ENCODE results near the gene ARHGAP11B.
"Not testable (repeated sequence)": the region's sequence is repeated elsewhere in the genome, so short reads cannot be mapped to it uniquely, and the experiment has no call there.

ARHGAP11B gene

GRCh38 chr15:30661154-30661553 is 35.2 kb downstream of the ARHGAP11B start:
- not testable (repeated sequence) for H3K4me1 Mint-ChIP-seq; H3K9me3 ChIP-seq (ENCODE audit: control insufficient read depth, low read depth, low read length); H2BK20ac ChIP-seq (ENCODE audit: low read depth, low read length, poor library complexity, severe bottlenecking); H3K56ac ChIP-seq (ENCODE audit: insufficient read length, low read depth, low read length); H2AFZ ChIP-seq (ENCODE audit: low read length); H2BK15ac ChIP-seq (ENCODE audit: low read depth, low read length); H3K27ac ChIP-seq (ENCODE audit: insufficient read length, low read depth, low read length); H3K27me3 Mint-ChIP-seq (ENCODE audit: low read depth); H2AK5ac ChIP-seq (ENCODE audit: insufficient read length, low read length); H3K14ac ChIP-seq (ENCODE audit: insufficient read depth, low read length); H4K5ac ChIP-seq (ENCODE audit: insufficient read length, low read depth, low read length); H3K23ac ChIP-seq (ENCODE audit: insufficient read length, low read depth, low read length); H3K4ac ChIP-seq (ENCODE audit: low read depth, low read length); H3K9me3 Mint-ChIP-seq; H3K79me2 ChIP-seq (ENCODE audit: insufficient read depth, low read length); H2BK12ac ChIP-seq (ENCODE audit: insufficient read length, low read depth, low read length); H4K20me1 ChIP-seq (ENCODE audit: control insufficient read depth, insufficient read depth, insufficient read length); H3K27me3 ChIP-seq (ENCODE audit: insufficient read depth, low read length); DNase-seq; H3K4me3 Mint-ChIP-seq; H3K4me2 ChIP-seq (ENCODE audit: insufficient read depth, insufficient read length, low read length); H2BK120ac ChIP-seq (ENCODE audit: low read depth, low read length, poor library complexity, severe bottlenecking); H4K8ac ChIP-seq (replicated peaks; ENCODE audit: insufficient read length, low read depth, low read length); H3K18ac ChIP-seq (ENCODE audit: insufficient read length, low read depth, low read length); H3K9ac ChIP-seq (ENCODE audit: extremely low read depth, insufficient read length, low read length); H3T11ph ChIP-seq (ENCODE audit: low read length); H2BK5ac ChIP-seq (ENCODE audit: insufficient read length, low read length); H3K4me1 ChIP-seq (ENCODE audit: insufficient read depth, low read length); H3K23me2 ChIP-seq (ENCODE audit: insufficient read length, low read depth, low read length, poor library complexity, severe bottlenecking); H3K79me1 ChIP-seq (ENCODE audit: insufficient read depth, low read depth, low read length, poor library complexity, severe bottlenecking); H4K91ac ChIP-seq (ENCODE audit: insufficient read length, low read depth, low read length)
- TF ChIP-seq CTCF (conservative IDR thresholded peaks at IDR 0.05) = peak; percentile 65
- H3K36me3 Mint-ChIP-seq (ENCODE audit: insufficient read depth in 1 of 3, low read depth in 3 of 3) = peaks cover 5 to 19% (median 17%) of the 10 kb centered on the region in 3 experiments; a peak in 6 of 7 replicates
- no CpG with 5 or more reads among the region's 1 CpG for WGBS (ENCODE audit: extremely low coverage, insufficient read length, low lambda C conversion rate)
- H3K27ac Mint-ChIP-seq = peak overlapping the region in 1 of 3 experiments; percentile 44; a peak in 1 of 7 replicates

- not testable (repeated sequence) for H4K5ac ChIP-seq (ENCODE audit: insufficient read length, low read depth, low read length); H3K9me3 ChIP-seq (ENCODE audit: control insufficient read depth, low read depth, low read length); H3K18ac ChIP-seq (ENCODE audit: insufficient read length, low read depth, low read length); H3K56ac ChIP-seq (ENCODE audit: insufficient read length, low read depth, low read length); H3K27ac ChIP-seq (ENCODE audit: insufficient read length, low read depth, low read length); H3K4me1 Mint-ChIP-seq; H4K91ac ChIP-seq (ENCODE audit: insufficient read length, low read depth, low read length); H3K4ac ChIP-seq (ENCODE audit: low read depth, low read length); H2BK5ac ChIP-seq (ENCODE audit: insufficient read length, low read length); H3K27me3 Mint-ChIP-seq (ENCODE audit: low read depth); H2BK20ac ChIP-seq (ENCODE audit: low read depth, low read length, poor library complexity, severe bottlenecking); H3K9ac ChIP-seq (ENCODE audit: extremely low read depth, insufficient read length, low read length); H3K4me3 Mint-ChIP-seq; H3K9me3 Mint-ChIP-seq; H2BK120ac ChIP-seq (ENCODE audit: low read depth, low read length, poor library complexity, severe bottlenecking); H3T11ph ChIP-seq (ENCODE audit: low read length); H2AK5ac ChIP-seq (ENCODE audit: insufficient read length, low read length); H2BK12ac ChIP-seq (ENCODE audit: insufficient read length, low read depth, low read length); H3K4me1 ChIP-seq (ENCODE audit: insufficient read depth, low read length); H3K79me1 ChIP-seq (ENCODE audit: insufficient read depth, low read depth, low read length, poor library complexity, severe bottlenecking); H3K14ac ChIP-seq (ENCODE audit: insufficient read depth, low read length); H4K20me1 ChIP-seq (ENCODE audit: control insufficient read depth, insufficient read depth, insufficient read length); H2BK15ac ChIP-seq (ENCODE audit: low read depth, low read length); H3K79me2 ChIP-seq (ENCODE audit: insufficient read depth, low read length); DNase-seq; H3K4me2 ChIP-seq (ENCODE audit: insufficient read depth, insufficient read length, low read length); H3K23me2 ChIP-seq (ENCODE audit: insufficient read length, low read depth, low read length, poor library complexity, severe bottlenecking); H2AFZ ChIP-seq (ENCODE audit: low read length); H3K27me3 ChIP-seq (ENCODE audit: insufficient read depth, low read length); H3K23ac ChIP-seq (ENCODE audit: insufficient read length, low read depth, low read length); H4K8ac ChIP-seq (replicated peaks; ENCODE audit: insufficient read length, low read depth, low read length)
- no CpG with 5 or more reads among the region's 4 CpGs for whole genome bisulfite sequencing (ENCODE audit: extremely low coverage, insufficient read length, low lambda C conversion rate)
- Mint-ChIP-seq H3K27ac (peak overlapping the region in 2 of 3 experiments; percentile 84 to 87; a peak in 2 of 7 replicates), H3K36me3 (ENCODE audit: insufficient read depth in 1 of 3, low read depth in 3 of 3) (peaks cover 13 to 50% (median 35%) of the 10 kb centered on the region in 3 experiments; a peak in 6 of 7 replicates)
Observed at GRCh38 chr15:30669621-30670020, 43.7 kb downstream of the ARHGAP11B start.

Measured in H9 (cell line).